ENCODE measurements around the gene PANK4.

The PANK4 gene

GRCh38 chr1:2493218-2493617, 33.2 kb downstream of the PANK4 start:
- DNase-seq (ENCODE audit: low read depth, low spot score): no peak
- no peak overlapping the region for H3K27ac ChIP-seq
- no peaks in the 10 kb centered on the region for H3K36me3 ChIP-seq (ENCODE audit: insufficient read depth, low read length)
- H3K9me3 ChIP-seq (ENCODE audit: low read depth, low read length): no peaks in the 10 kb centered on the region
- H3K9ac ChIP-seq (ENCODE audit: insufficient read length): no peak overlapping the region
- no peak overlapping the region for H3K4me3 ChIP-seq
- TF ChIP-seq FOXP2 (optimal IDR thresholded peaks at IDR 0.05; ENCODE audit: control extremely low read depth, extremely low read length, insufficient read depth) (no peak), EZH2 (IDR thresholded peaks at IDR 0.05) (no peak)

- no peak for DNase-seq (ENCODE audit: low read depth, low spot score)
- H3K9ac ChIP-seq (ENCODE audit: insufficient read length): no peak overlapping the region
- H3K27ac ChIP-seq: no peak overlapping the region
- H3K4me3 ChIP-seq: no peak overlapping the region
- TF ChIP-seq POLR2AphosphoS5 (IDR thresholded peaks at IDR 0.05; ENCODE audit: borderline replicate concordance, low read depth, low read length): no peak
- TF ChIP-seq FOXP2 (optimal IDR thresholded peaks at IDR 0.05; ENCODE audit: control extremely low read depth, extremely low read length, insufficient read depth): no peak
- no peak for TF ChIP-seq EZH2 (IDR thresholded peaks at IDR 0.05)
- no peaks in the 10 kb centered on the region for H3K9me3 ChIP-seq (ENCODE audit: low read depth, low read length)
- no peaks in the 10 kb centered on the region for H3K36me3 ChIP-seq (ENCODE audit: insufficient read depth, low read length)
These were observed 34.3 kb downstream of the PANK4 start for GRCh38 chr1:2492091-2492490.

GRCh38 chr1:2489615-2490014, 36.8 kb downstream of the PANK4 start:
- H3K27ac ChIP-seq: no peak overlapping the region
- no peaks in the 10 kb centered on the region for H3K36me3 ChIP-seq (ENCODE audit: insufficient read depth, low read length)
- H3K4me3 ChIP-seq: no peak overlapping the region
- DNase-seq (ENCODE audit: low read depth, low spot score): no peak
- no peak for TF ChIP-seq POLR2AphosphoS5 (IDR thresholded peaks at IDR 0.05; ENCODE audit: borderline replicate concordance, low read depth, low read length)
- no peak overlapping the region for H3K9ac ChIP-seq (ENCODE audit: insufficient read length)
- no peaks in the 10 kb centered on the region for H3K9me3 ChIP-seq (ENCODE audit: low read depth, low read length)

GRCh38 chr1:2488688-2489087, 37.7 kb downstream of the PANK4 start:
- TF ChIP-seq EZH2 (IDR thresholded peaks at IDR 0.05) (no peak), FOXP2 (optimal IDR thresholded peaks at IDR 0.05; ENCODE audit: control extremely low read depth, extremely low read length, insufficient read depth) (no peak)
- Histone ChIP-seq H3K4me3 (no peak overlapping the region), H3K36me3 (ENCODE audit: insufficient read depth, low read length) (no peaks in the 10 kb centered on the region), H3K27ac (no peak overlapping the region), H3K9ac (ENCODE audit: insufficient read length) (no peak overlapping the region), H3K9me3 (ENCODE audit: low read depth, low read length) (no peaks in the 10 kb centered on the region)
- DNase-seq (ENCODE audit: low read depth, low spot score): no peak

GRCh38 chr1:2486558-2486957, 39.8 kb downstream of the PANK4 start:
- TF ChIP-seq FOXP2 (optimal IDR thresholded peaks at IDR 0.05; ENCODE audit: control extremely low read depth, extremely low read length, insufficient read depth) (no peak), POLR2AphosphoS5 (IDR thresholded peaks at IDR 0.05; ENCODE audit: borderline replicate concordance, low read depth, low read length) (no peak), EZH2 (IDR thresholded peaks at IDR 0.05) (no peak)
- no peak for DNase-seq (ENCODE audit: low read depth, low spot score)
- H3K9ac ChIP-seq (ENCODE audit: insufficient read length): no peak overlapping the region
- H3K4me3 ChIP-seq: no peak overlapping the region
- no peak overlapping the region for H3K27ac ChIP-seq
- no peaks in the 10 kb centered on the region for H3K36me3 ChIP-seq (ENCODE audit: insufficient read depth, low read length)
- no peaks in the 10 kb centered on the region for H3K9me3 ChIP-seq (ENCODE audit: low read depth, low read length)

GRCh38 chr1:2486041-2486440, 40.4 kb downstream of the PANK4 start:
- no peaks in the 10 kb centered on the region for H3K9me3 ChIP-seq (ENCODE audit: low read depth, low read length)
- no peak overlapping the region for H3K27ac ChIP-seq
- no peaks in the 10 kb centered on the region for H3K36me3 ChIP-seq (ENCODE audit: insufficient read depth, low read length)
- H3K9ac ChIP-seq (ENCODE audit: insufficient read length): no peak overlapping the region
- no peak for TF ChIP-seq EZH2 (IDR thresholded peaks at IDR 0.05)
- TF ChIP-seq FOXP2 (optimal IDR thresholded peaks at IDR 0.05; ENCODE audit: control extremely low read depth, extremely low read length, insufficient read depth): no peak
- TF ChIP-seq POLR2AphosphoS5 (IDR thresholded peaks at IDR 0.05; ENCODE audit: borderline replicate concordance, low read depth, low read length): no peak
- DNase-seq (ENCODE audit: low read depth, low spot score): no peak
- H3K4me3 ChIP-seq: no peak overlapping the region

GRCh38 chr1:2483970-2484369, 42.4 kb downstream of the PANK4 start:
- Histone ChIP-seq H3K4me3 (no peak overlapping the region), H3K9me3 (ENCODE audit: low read depth, low read length) (no peaks in the 10 kb centered on the region), H3K27ac (no peak overlapping the region), H3K36me3 (ENCODE audit: insufficient read depth, low read length) (no peaks in the 10 kb centered on the region), H3K9ac (ENCODE audit: insufficient read length) (no peak overlapping the region)
- TF ChIP-seq FOXP2 (optimal IDR thresholded peaks at IDR 0.05; ENCODE audit: control extremely low read depth, extremely low read length, insufficient read depth) (no peak), EZH2 (IDR thresholded peaks at IDR 0.05) (no peak), POLR2AphosphoS5 (IDR thresholded peaks at IDR 0.05; ENCODE audit: borderline replicate concordance, low read depth, low read length) (no peak)
- DNase-seq (ENCODE audit: low read depth, low spot score): no peak

- Histone ChIP-seq H3K9me3 (ENCODE audit: low read depth, low read length) (no peaks in the 10 kb centered on the region), H3K27ac (no peak overlapping the region), H3K9ac (ENCODE audit: insufficient read length) (no peak overlapping the region), H3K36me3 (ENCODE audit: insufficient read depth, low read length) (no peaks in the 10 kb centered on the region), H3K4me3 (no peak overlapping the region)
- no peak for DNase-seq (ENCODE audit: low read depth, low spot score)
- TF ChIP-seq POLR2AphosphoS5 (IDR thresholded peaks at IDR 0.05; ENCODE audit: borderline replicate concordance, low read depth, low read length): no peak
- no peak for TF ChIP-seq EZH2 (IDR thresholded peaks at IDR 0.05)
- no peak for TF ChIP-seq FOXP2 (optimal IDR thresholded peaks at IDR 0.05; ENCODE audit: control extremely low read depth, extremely low read length, insufficient read depth)
These were observed 43.4 kb downstream of the PANK4 start for GRCh38 chr1:2483026-2483425.

- H3K9me3 ChIP-seq (ENCODE audit: low read depth, low read length): no peaks in the 10 kb centered on the region
- H3K36me3 ChIP-seq (ENCODE audit: insufficient read depth, low read length): no peaks in the 10 kb centered on the region
- H3K9ac ChIP-seq (ENCODE audit: insufficient read length): no peak overlapping the region
- H3K27ac ChIP-seq: no peak overlapping the region
- no peak for TF ChIP-seq EZH2 (IDR thresholded peaks at IDR 0.05)
- TF ChIP-seq POLR2AphosphoS5 (IDR thresholded peaks at IDR 0.05; ENCODE audit: borderline replicate concordance, low read depth, low read length): no peak
- no peak for TF ChIP-seq FOXP2 (optimal IDR thresholded peaks at IDR 0.05; ENCODE audit: control extremely low read depth, extremely low read length, insufficient read depth)
- DNase-seq (ENCODE audit: low read depth, low spot score): no peak
- no peak overlapping the region for H3K4me3 ChIP-seq
These were observed 43.8 kb downstream of the PANK4 start for GRCh38 chr1:2482588-2482987.
